Right lobe of liver (tissue), 6 donors: Measurements from ENCODE around the gene MTUS2. TPM values are rescaled to one million over a fixed set of nuclear protein-coding genes. Genes with fewer than 3 reads are reported as not detected.

Experiments used
- ATAC-seq, 4 donors: fragments of 200-7000 bp; cut with Tn5 transposase; one replicate each; pipeline ENCODE4 v1.9.1; 2020; ENCODE audit warnings: mild to moderate bottlenecking in 4 of 4, moderate library complexity in 4 of 4
- DNase-seq, 3 donors: peaks; one replicate each; pipeline ENCODE4 v3.0.0-alpha.2; 2020
- H3K27ac ChIP-seq, 3 donors: fragments of 200-600 bp; one replicate each; pipeline ENCODE4 v1.8.0; 2022
- H3K27me3 ChIP-seq, 2 donors: fragments of 200-600 bp; one replicate each; pipeline ENCODE4 v1.8.0; 2022
- H3K36me3 ChIP-seq, 4 donors: fragments of 200-600 bp; sonication (generic) in 1 of 4; one replicate each; pipeline versions ENCODE4 v1.5.1 to v1.8.0; 2017 to 2022; ENCODE audit warnings: control low read depth in 1 of 4
- H3K4me1 ChIP-seq, 4 donors: fragments of 200-600 bp; sonication (generic) in 1 of 4; one replicate each; pipeline versions ENCODE4 v1.5.1 to v1.8.0; 2017 to 2022; ENCODE audit warnings: control low read depth in 1 of 4
- H3K4me3 ChIP-seq, 3 donors: fragments of 200-600 bp; one replicate each; pipeline ENCODE4 v1.8.0; 2022
- H3K9me3 ChIP-seq, 4 donors: fragments of 200-600 bp; sonication (generic) in 1 of 4; one replicate each; pipeline versions ENCODE4 v1.5.1 to v1.8.0; 2017 to 2022; ENCODE audit warnings: control low read depth in 1 of 4
- POLR2A ChIP-seq: fragments of 450-650 bp; IDR thresholded peaks from one replicate; pipeline ENCODE4 v1.6.1; 2017; ENCODE audit warnings: antibody characterized with exemption, mild to moderate bottlenecking
- WGBS: methylation state at CpG from one replicate; pipeline ENCODE4 v1.1.6; 2018; ENCODE audit warnings: low coverage, low lambda C conversion rate; ENCODE audit not compliant: insufficient coverage; ENCODE audit errors: missing lambda C conversion rate; 5-methylcytosine and 5-hydroxymethylcytosine counted together
- intact Hi-C, 2 donors: fragments of 100-400 bp; cut with DNase I; formaldehyde crosslinking; loops; one replicate each; pipeline versions ENCODE4 v1.11.2 to v1.14.1; 2022
- total RNA-seq, 6 experiments: library from RNA; depleted of rRNA in 2 of 6; stranded (reverse); fragments of >200 nt in 2 of 6; fragmentation: NEBNext Ultra II Directional in 3 of 6; extraction: Animal tissue kit (Norgen Biotek cat#: 25700) in 3 of 6; gene quantifications; one replicate each; pipeline versions ENCODE4 v1.1.0 to v1.2.4, GENCODE V29; 2016 to 2023
- TF ChIP-seq, protein P1 (sequence below), 4 donors: fragments of 200-600 bp in 3 of 4; fragments of 450-650 bp in 1 of 4; IDR thresholded peaks; one replicate each; pipeline versions ENCODE4 v1.5.1 to v1.8.0; 2016 to 2022; ENCODE audit warnings: antibody characterized with exemption in 4 of 4, mild to moderate bottlenecking in 2 of 4
- donor health status: DM: no; HTN: yes; CAD: no.
- donor health status: DM: no; HTN: no; CAD: no.
- donor health status: DM: no; HTN: no; CAD: no.
- donor health status: DM: no; HTN: yes; CAD: no.
- donor health status: DM: no; HTN: yes; CAD: no.

Gene MTUS2
- total RNA-seq, 6 experiments from 2014 or later: 0.15 to 2.2 (median 0.98) TPM

- Histone ChIP-seq H3K9me3 (no peaks in the 10 kb centered on the region), H3K4me3 (no peak overlapping the region), H3K36me3 (no peaks in the 10 kb centered on the region), H3K27me3 (no peaks in the 10 kb centered on the region), H3K4me1 (no peaks in the 10 kb centered on the region), H3K27ac (no peak overlapping the region)
- TF ChIP-seq, protein P1, sequence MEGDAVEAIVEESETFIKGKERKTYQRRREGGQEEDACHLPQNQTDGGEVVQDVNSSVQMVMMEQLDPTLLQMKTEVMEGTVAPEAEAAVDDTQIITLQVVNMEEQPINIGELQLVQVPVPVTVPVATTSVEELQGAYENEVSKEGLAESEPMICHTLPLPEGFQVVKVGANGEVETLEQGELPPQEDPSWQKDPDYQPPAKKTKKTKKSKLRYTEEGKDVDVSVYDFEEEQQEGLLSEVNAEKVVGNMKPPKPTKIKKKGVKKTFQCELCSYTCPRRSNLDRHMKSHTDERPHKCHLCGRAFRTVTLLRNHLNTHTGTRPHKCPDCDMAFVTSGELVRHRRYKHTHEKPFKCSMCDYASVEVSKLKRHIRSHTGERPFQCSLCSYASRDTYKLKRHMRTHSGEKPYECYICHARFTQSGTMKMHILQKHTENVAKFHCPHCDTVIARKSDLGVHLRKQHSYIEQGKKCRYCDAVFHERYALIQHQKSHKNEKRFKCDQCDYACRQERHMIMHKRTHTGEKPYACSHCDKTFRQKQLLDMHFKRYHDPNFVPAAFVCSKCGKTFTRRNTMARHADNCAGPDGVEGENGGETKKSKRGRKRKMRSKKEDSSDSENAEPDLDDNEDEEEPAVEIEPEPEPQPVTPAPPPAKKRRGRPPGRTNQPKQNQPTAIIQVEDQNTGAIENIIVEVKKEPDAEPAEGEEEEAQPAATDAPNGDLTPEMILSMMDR (IDR thresholded peaks at IDR 0.05): no peak
- no peak for TF ChIP-seq POLR2A
- 57% methylated on average over 8 of the region's 9 CpGs for WGBS
- intact Hi-C loops: no loop called here
- DNase-seq: no peak
- peak; percentile 34 to 51 (median 36) for ATAC-seq
Measured at GRCh38 chr13:29496241-29496712, 676.1 kb downstream of the MTUS2 start.

DNA sequence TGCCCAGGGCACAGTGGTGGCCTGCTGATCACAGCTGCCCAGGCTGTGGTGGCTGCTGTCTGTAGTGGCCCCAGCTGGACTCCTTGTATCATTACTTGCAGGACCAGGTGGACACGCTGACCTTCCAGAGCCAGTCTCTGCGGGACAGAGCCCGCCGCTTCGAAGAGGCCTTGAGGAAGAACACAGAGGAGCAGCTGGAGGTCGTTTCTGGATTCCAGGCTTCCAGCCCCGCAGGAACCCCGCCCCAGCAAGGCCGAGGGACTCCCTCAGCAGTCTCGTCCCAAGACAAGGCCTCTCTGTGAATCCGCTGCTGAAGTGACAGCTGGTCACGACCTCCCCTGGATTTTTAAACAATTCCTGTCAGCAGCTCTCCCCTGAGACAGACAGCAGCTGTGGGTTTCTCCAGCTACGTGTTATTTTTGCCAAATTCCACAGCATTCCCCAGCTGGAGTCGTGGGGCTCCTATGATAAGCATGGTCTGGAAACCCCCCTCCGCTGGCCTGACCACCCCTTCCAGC lies 677.1 kb downstream of the MTUS2 start:
- ATAC-seq (peak; percentile 25 to 37 (median 30)), DNase-seq (no peak)
- intact Hi-C loops: no loop called here

GRCh38 chr13:29498426-29499040 lies 678.4 kb downstream of the MTUS2 start:
- 60% methylated on average over 5 of the region's 13 CpGs for WGBS
- TF ChIP-seq POLR2A: no peak
- TF ChIP-seq, protein P1 (IDR thresholded peaks at IDR 0.05): no peak
- no peaks in the 10 kb centered on the region for H3K27me3 ChIP-seq
- no peaks in the 10 kb centered on the region for H3K9me3 ChIP-seq
- DNase-seq: no peak
- ATAC-seq: no peak
- intact Hi-C loops: no loop called here
- H3K4me3 ChIP-seq: no peak overlapping the region
- no peaks in the 10 kb centered on the region for H3K4me1 ChIP-seq
- H3K27ac ChIP-seq: no peak overlapping the region
- H3K36me3 ChIP-seq: no peaks in the 10 kb centered on the region

More for the DNA sequence above, 677.1 kb downstream of the MTUS2 start:
- H3K4me1 ChIP-seq: no peaks in the 10 kb centered on the region
- WGBS: 56% methylated on average over 4 of the region's 15 CpGs
- H3K4me3 ChIP-seq: no peak overlapping the region
- H3K36me3 ChIP-seq: no peaks in the 10 kb centered on the region
- H3K9me3 ChIP-seq: no peaks in the 10 kb centered on the region
- no peaks in the 10 kb centered on the region for H3K27me3 ChIP-seq
- no peak for TF ChIP-seq POLR2A
- TF ChIP-seq, protein P1 (IDR thresholded peaks at IDR 0.05): no peak
- no peak overlapping the region for H3K27ac ChIP-seq

DNA sequence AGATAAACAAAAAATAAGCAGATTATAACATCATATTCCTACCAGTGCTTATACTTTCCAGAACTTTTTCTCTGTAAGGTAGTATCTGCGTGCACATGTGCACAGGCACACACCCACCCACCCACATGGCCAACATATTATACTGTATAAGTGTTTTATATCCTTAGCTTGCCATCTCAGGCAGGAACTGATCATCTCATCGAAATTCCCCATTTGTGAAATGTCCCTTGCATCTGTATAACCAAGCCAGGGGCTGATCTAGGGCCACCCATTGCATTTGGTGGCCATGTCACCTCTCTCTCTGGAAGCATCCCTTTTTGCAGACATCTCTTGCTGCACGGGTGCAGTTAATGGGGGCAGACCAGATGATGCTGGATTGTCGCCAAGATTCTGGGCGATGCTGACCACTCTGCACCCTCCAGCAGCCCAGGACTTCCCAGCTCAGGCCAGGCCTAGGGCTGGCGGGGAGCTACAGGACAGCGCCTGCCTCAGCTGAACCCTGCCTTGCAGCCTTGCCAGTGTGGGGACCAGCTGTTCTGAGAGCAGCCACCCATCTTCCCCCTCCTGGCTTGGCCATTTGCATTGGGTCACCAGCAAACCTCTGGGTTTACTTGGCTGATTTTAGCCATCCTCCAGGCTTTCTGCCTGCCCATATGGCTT lies 679.5 kb downstream of the MTUS2 start:
- Histone ChIP-seq H3K27ac (no peak overlapping the region), H3K27me3 (no peaks in the 10 kb centered on the region), H3K36me3 (no peaks in the 10 kb centered on the region), H3K4me1 (no peaks in the 10 kb centered on the region), H3K9me3 (no peaks in the 10 kb centered on the region), H3K4me3 (no peak overlapping the region)
- WGBS: 73% methylated on average over 3 of the region's 7 CpGs
- intact Hi-C loops: loop anchor here in 1 of 2 donors (10.0 kb wide), 2 partner anchors 215 to 615 kb away; no protein-coding TSS in a partner anchor
- no peak for ATAC-seq
- no peak for TF ChIP-seq POLR2A
- TF ChIP-seq, protein P1 (IDR thresholded peaks at IDR 0.05): no peak
- no peak for DNase-seq
